Stimulated activated CD8-positive, alpha-beta memory T cell treated with anti-CD3 and anti-CD28 coated beads, Interleukin-2, amount 100 ng/mL, for 48 hours (primary cell): ENCODE results near the gene MRPL20.
"Not testable (repeated sequence)": the region's sequence is repeated elsewhere in the genome, so short reads cannot be mapped to it uniquely, and the experiment has no call there.

Experiments
- DNase-seq, 2 donors: peaks; one replicate each; pipeline ENCODE4 v3.0.0-alpha.2; 2020; ENCODE audit warnings: low read depth in 2 of 2

MRPL20 gene

GRCh38 chr1:1437033-1437903, 30.2 kb upstream of the MRPL20 start:
- DNase-seq: no peak

- no peak for DNase-seq
These were observed 29.5 kb upstream of the MRPL20 start for GRCh38 chr1:1436630-1437032.

GRCh38 chr1:1435911-1436629, 29.0 kb upstream of the MRPL20 start:
- no peak for DNase-seq

- peak; percentile 64 to 69 for DNase-seq
These were observed 28.2 kb upstream of the MRPL20 start, which contains the start of gene VWA1 for GRCh38 chr1:1435106-1435903. Gene VWA1, plus strand, starts transcription at chr1:1435690. Its CDS starts 59 bp downstream, at chr1:1435749.

GRCh38 chr1:1434824-1435105, 27.7 kb upstream of the MRPL20 start:
- DNase-seq: no peak

- DNase-seq: no peak
These were observed 27.2 kb upstream of the MRPL20 start for GRCh38 chr1:1434131-1434823.

GRCh38 chr1:1433804-1434130, 26.7 kb upstream of the MRPL20 start:
- peak; percentile 43 to 56 for DNase-seq

- no peak for DNase-seq
These were observed 26.1 kb upstream of the MRPL20 start for GRCh38 chr1:1432951-1433803.

- no peak for DNase-seq
These were observed 25.3 kb upstream of the MRPL20 start for GRCh38 chr1:1432274-1432950.

- no peak for DNase-seq
These were observed 24.8 kb upstream of the MRPL20 start for GRCh38 chr1:1431845-1432273.

GRCh38 chr1:1430992-1431844, 24.1 kb upstream of the MRPL20 start:
- DNase-seq: no peak

- no peak for DNase-seq
These were observed 23.3 kb upstream of the MRPL20 start for GRCh38 chr1:1430114-1430982.

GRCh38 chr1:1429671-1430073, 22.6 kb upstream of the MRPL20 start:
- DNase-seq: no peak

GRCh38 chr1:1428967-1429366, 21.9 kb upstream of the MRPL20 start:
- not testable (repeated sequence) for DNase-seq

GRCh38 chr1:1428174-1428573, 21.1 kb upstream of the MRPL20 start:
- DNase-seq: no peak

- no peak for DNase-seq
These were observed 20.7 kb upstream of the MRPL20 start for GRCh38 chr1:1427820-1428148.

- DNase-seq: no peak
These were observed 20.2 kb upstream of the MRPL20 start for GRCh38 chr1:1427106-1427819.
